DOHH2 (cell line): ENCODE results near the gene UGT2A2.

ENCODE experiments used
- H3F3A ChIP-seq: fragments of 200-600 bp; sonication (generic), shearing (Covaris generic); 2 replicates; pipeline ENCODE4 v1.6.0; 2016; ENCODE audit warnings: antibody characterized with exemption, mild to moderate bottlenecking; ENCODE audit not compliant: control insufficient read depth, insufficient read depth
- H3K27ac ChIP-seq: fragments of 200-600 bp; sonication (generic); 2 replicates; pipeline ENCODE4 v1.5.1; 2014; ENCODE audit warnings: low read depth, mild to moderate bottlenecking, low read length, moderate library complexity
- H3K27me3 ChIP-seq: fragments of 200-600 bp; sonication (generic); 2 replicates; pipeline ENCODE4 v1.6.1; 2014; ENCODE audit warnings: mild to moderate bottlenecking, low read length, mixed read lengths; ENCODE audit not compliant: control insufficient read depth
- H3K36me3 ChIP-seq: fragments of 200-600 bp; sonication (generic); 2 replicates; pipeline ENCODE4 v1.6.1; 2014; ENCODE audit warnings: mild to moderate bottlenecking, low read length, moderate library complexity, mixed read lengths; ENCODE audit not compliant: control insufficient read depth
- H3K4me1 ChIP-seq: fragments of 200-600 bp; sonication (generic); 2 replicates; pipeline ENCODE4 v1.6.1; 2014; ENCODE audit warnings: mild to moderate bottlenecking, low read length, mixed read lengths; ENCODE audit not compliant: control insufficient read depth
- H3K4me2 ChIP-seq: fragments of 200-600 bp; sonication (generic); 2 replicates; pipeline ENCODE4 v1.6.0; 2014; ENCODE audit warnings: mild to moderate bottlenecking, low read length, moderate library complexity
- H3K4me3 ChIP-seq: fragments of 200-600 bp; sonication (generic); 2 replicates; pipeline ENCODE4 v1.5.1; 2014; ENCODE audit warnings: mild to moderate bottlenecking, low read length, mixed read lengths
- H3K79me2 ChIP-seq: fragments of 200-600 bp; sonication (generic); 2 replicates; pipeline ENCODE4 v1.6.1; 2014; ENCODE audit warnings: mild to moderate bottlenecking, low read length, mixed read lengths; ENCODE audit not compliant: control insufficient read depth
- H3K9me2 ChIP-seq: fragments of 200-600 bp; sonication (generic); replicated peaks from 2 replicates; pipeline ENCODE4 v1.6.1; 2014; ENCODE audit warnings: mild to moderate bottlenecking, low read length, mixed read lengths; ENCODE audit not compliant: control insufficient read depth
- H3K9me3 ChIP-seq: fragments of 200-600 bp; sonication (generic); 2 replicates; pipeline ENCODE4 v1.6.1; 2014; ENCODE audit warnings: antibody characterized with exemption, low read length, mixed read lengths; ENCODE audit not compliant: control insufficient read depth, insufficient read depth
- H4K20me1 ChIP-seq: fragments of 200-600 bp; sonication (generic); 2 replicates; pipeline ENCODE4 v1.6.0; 2014; ENCODE audit warnings: low read depth, mild to moderate bottlenecking, antibody characterized with exemption, low read length, moderate library complexity; ENCODE audit not compliant: control insufficient read depth, insufficient read depth
- EZH2phosphoT487 ChIP-seq: fragments of 200-600 bp; sonication (generic); IDR thresholded peaks from 2 replicates; pipeline ENCODE4 v1.6.1; 2017; ENCODE audit warnings: borderline replicate concordance, mild to moderate bottlenecking, antibody characterized with exemption, low read length, moderate library complexity, mixed read lengths
- TF ChIP-seq, protein P1 (sequence below): fragments of 200-600 bp; sonication (generic); IDR thresholded peaks from one replicate; pipeline ENCODE4 v1.5.1; 2014; ENCODE audit warnings: antibody characterized with exemption, mild to moderate bottlenecking, low read depth, low read length; ENCODE audit not compliant: poor library complexity, severe bottlenecking

UGT2A2 gene

DNA sequence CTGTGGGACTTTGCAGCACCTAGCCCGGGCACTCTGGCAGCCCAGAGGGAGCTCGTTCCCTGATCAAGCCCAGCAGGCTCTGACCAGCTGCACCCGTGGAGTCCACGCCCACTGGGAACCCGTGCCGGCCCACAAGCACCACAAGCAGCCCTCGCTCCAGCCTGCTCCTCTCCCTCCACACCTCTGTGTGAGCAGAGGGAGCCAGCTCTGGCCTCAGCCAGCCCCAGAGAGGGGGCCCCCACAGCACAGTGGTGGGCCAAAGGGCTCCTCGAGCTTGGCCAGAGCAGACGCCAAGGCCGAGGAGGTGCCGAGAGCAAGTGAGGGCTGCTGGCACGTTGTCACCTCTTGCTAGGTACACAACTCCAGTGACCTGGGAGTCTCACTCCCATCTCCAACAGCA, 18.7 kb upstream of the UGT2A2 start:
- Histone ChIP-seq H3K4me2 (no peak overlapping the region), H3K27ac (no peak overlapping the region), H3K4me1 (no peaks in the 10 kb centered on the region), H3K79me2 (no peaks in the 10 kb centered on the region), H4K20me1 (no peaks in the 10 kb centered on the region), H3K9me2 (no peaks in the 10 kb centered on the region), H3K36me3 (no peaks in the 10 kb centered on the region), H3K9me3 (no peaks in the 10 kb centered on the region), H3K4me3 (no peak overlapping the region), H3K27me3 (no peaks in the 10 kb centered on the region), H3F3A (no peaks in the 10 kb centered on the region)
- TF ChIP-seq EZH2phosphoT487 = no peak
- TF ChIP-seq, protein P1, sequence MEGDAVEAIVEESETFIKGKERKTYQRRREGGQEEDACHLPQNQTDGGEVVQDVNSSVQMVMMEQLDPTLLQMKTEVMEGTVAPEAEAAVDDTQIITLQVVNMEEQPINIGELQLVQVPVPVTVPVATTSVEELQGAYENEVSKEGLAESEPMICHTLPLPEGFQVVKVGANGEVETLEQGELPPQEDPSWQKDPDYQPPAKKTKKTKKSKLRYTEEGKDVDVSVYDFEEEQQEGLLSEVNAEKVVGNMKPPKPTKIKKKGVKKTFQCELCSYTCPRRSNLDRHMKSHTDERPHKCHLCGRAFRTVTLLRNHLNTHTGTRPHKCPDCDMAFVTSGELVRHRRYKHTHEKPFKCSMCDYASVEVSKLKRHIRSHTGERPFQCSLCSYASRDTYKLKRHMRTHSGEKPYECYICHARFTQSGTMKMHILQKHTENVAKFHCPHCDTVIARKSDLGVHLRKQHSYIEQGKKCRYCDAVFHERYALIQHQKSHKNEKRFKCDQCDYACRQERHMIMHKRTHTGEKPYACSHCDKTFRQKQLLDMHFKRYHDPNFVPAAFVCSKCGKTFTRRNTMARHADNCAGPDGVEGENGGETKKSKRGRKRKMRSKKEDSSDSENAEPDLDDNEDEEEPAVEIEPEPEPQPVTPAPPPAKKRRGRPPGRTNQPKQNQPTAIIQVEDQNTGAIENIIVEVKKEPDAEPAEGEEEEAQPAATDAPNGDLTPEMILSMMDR = no peak

DNA sequence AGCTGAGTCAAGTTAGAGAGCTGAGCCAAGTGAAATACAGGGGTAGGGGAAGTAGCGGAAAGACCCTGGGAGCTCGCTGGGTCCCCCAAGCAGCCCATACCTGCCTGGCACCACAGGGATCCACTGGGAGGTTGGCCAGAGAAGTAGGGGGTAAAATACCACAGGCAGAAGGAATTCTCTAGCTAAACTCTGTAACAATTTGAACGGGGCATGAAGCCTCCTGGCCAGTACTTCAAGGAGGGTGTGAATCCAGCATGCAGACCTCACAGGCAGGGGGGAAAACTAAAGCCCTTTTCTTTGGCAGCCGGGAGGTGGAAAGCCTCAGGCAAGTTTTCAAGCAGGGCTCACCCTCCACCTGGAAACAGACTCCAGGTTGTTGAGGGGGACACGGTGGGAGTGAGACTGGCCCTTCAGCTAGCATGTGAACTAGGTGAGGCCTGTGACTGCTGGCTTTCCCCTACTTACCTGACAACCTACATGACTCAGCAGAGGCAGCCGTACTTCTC, 17.3 kb upstream of the UGT2A2 start:
- no peak overlapping the region for H3K4me2 ChIP-seq
- no peaks in the 10 kb centered on the region for H3K9me2 ChIP-seq
- no peaks in the 10 kb centered on the region for H4K20me1 ChIP-seq
- H3K36me3 ChIP-seq = no peaks in the 10 kb centered on the region
- no peaks in the 10 kb centered on the region for H3K4me1 ChIP-seq
- no peak overlapping the region for H3K4me3 ChIP-seq
- no peaks in the 10 kb centered on the region for H3K9me3 ChIP-seq
- H3K79me2 ChIP-seq = no peaks in the 10 kb centered on the region
- no peaks in the 10 kb centered on the region for H3F3A ChIP-seq
- TF ChIP-seq, protein P1 = no peak
- no peak for TF ChIP-seq EZH2phosphoT487
- no peaks in the 10 kb centered on the region for H3K27me3 ChIP-seq
- H3K27ac ChIP-seq = no peak overlapping the region

DNA sequence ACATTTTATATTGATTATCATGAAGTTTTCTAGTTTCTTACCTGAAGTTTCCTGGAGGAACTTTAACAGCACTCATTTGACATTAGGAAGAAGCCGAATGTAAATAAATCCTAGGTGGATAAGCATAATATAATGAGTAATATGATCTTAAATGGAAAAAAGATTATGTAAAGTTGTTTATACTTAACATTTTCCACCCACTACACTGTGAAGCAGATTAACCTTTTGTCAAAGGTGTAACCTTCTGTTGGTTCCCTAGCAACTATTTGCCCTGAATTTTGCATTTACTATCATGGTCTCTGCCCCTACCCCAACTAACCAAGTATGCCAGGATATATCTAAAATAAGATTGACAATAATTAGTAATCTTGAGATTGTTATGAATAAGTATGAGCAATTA, 13.7 kb upstream of the UGT2A2 start, which contains the start of gene UGT2A1:
Gene UGT2A1, minus strand, starts transcription at position 101 of the 400 bp plus-strand sequence. CDS start 5,603 bp downstream, outside the sequence.
- H3K36me3 ChIP-seq = no peaks in the 10 kb centered on the region
- no peaks in the 10 kb centered on the region for H3K9me3 ChIP-seq
- no peak within 1 kb of the TSS for H3K27ac ChIP-seq
- H3K27me3 ChIP-seq = no peaks in the 10 kb centered on the region
- H3K9me2 ChIP-seq = no peaks in the 10 kb centered on the region
- no peaks in the 10 kb centered on the region for H3K79me2 ChIP-seq
- H3K4me3 ChIP-seq = no peak within 1 kb of the TSS
- no peaks in the 10 kb centered on the region for H4K20me1 ChIP-seq
- TF ChIP-seq, protein P1 = no peak
- no peak for TF ChIP-seq EZH2phosphoT487
- no peaks in the 10 kb centered on the region for H3F3A ChIP-seq
- H3K4me2 ChIP-seq = no peak within 1 kb of the TSS
- no peaks in the 10 kb centered on the region for H3K4me1 ChIP-seq
